Kidney (tissue), 14 donors: Measurements from ENCODE around the gene NKAIN2. TPM values are rescaled to one million over a fixed set of nuclear protein-coding genes. Genes with fewer than 3 reads are reported as not detected.

Experiments used
- DNase-seq, 5 donors: peaks; one replicate each; pipeline ENCODE4 v3.0.0-alpha.2; 2013 to 2020
- FAIRE-seq: peaks from 2 replicates; lab custom pipeline; 2012; peaks lifted over from hg19 to GRCh38; lab: Jason Lieb, UNC
- H3K27ac ChIP-seq, 2 donors: one replicate each; pipeline ENCODE4 v1.7.0; 2013; ENCODE audit warnings: low read depth in 2 of 2, low read length in 2 of 2, inconsistent platforms in 1 of 2
- H3K27me3 ChIP-seq: one replicate; pipeline ENCODE4 v1.7.1; 2013; ENCODE audit warnings: low read length, inconsistent platforms; ENCODE audit not compliant: control insufficient read depth, insufficient read depth
- H3K36me3 ChIP-seq, 3 donors: one replicate each; pipeline versions ENCODE4 v1.7.0 to v1.7.1; 2013; ENCODE audit warnings: low read length in 3 of 3, control low read depth in 1 of 3, inconsistent platforms in 1 of 3; ENCODE audit not compliant: insufficient read depth in 3 of 3, control insufficient read depth in 2 of 3
- H3K4me1 ChIP-seq, 3 donors: one replicate each; pipeline versions ENCODE4 v1.7.0 to v1.7.1; 2013; ENCODE audit warnings: low read length in 3 of 3, inconsistent platforms in 1 of 3, low read depth in 1 of 3; ENCODE audit not compliant: control insufficient read depth in 2 of 3, insufficient read depth in 2 of 3
- H3K4me3 ChIP-seq, 3 donors: one replicate each; pipeline versions ENCODE4 v1.7.0 to v1.8.1; 2013; ENCODE audit warnings: low read length in 3 of 3, control low read depth in 1 of 3, inconsistent platforms in 1 of 3
- H3K9ac ChIP-seq, 3 donors: one replicate each; pipeline versions ENCODE4 v1.7.0 to v1.7.1; 2013; ENCODE audit warnings: low read length in 3 of 3, control low read depth in 1 of 3, inconsistent platforms in 1 of 3
- H3K9me3 ChIP-seq, 3 donors: one replicate each; pipeline versions ENCODE4 v1.7.0 to v1.7.1; 2013; ENCODE audit warnings: low read length in 3 of 3, control low read depth in 1 of 3, inconsistent platforms in 1 of 3; ENCODE audit not compliant: control insufficient read depth in 2 of 3, insufficient read depth in 1 of 3
- intact Hi-C: fragments of 100-400 bp; cut with DNase I; formaldehyde crosslinking; loops from one replicate; pipeline ENCODE4 v1.11.1; 2022
- polyA plus RNA-seq: library from polyadenylated mRNA; stranded (reverse); fragments of 350-450 nt; fragmentation: Illumina TruSeq; extraction: RNeasy Lipid Tissue Mini Kit (QIAGEN cat#74804); gene quantifications from one replicate; pipeline ENCODE4 v1.2.3, GENCODE V29; 2014; ENCODE audit warnings: low read depth, low replicate concordance; ENCODE audit not compliant: insufficient read depth
- total RNA-seq: library from RNA; stranded (reverse); fragmentation: NEBNext Ultra II Directional; extraction: Animal tissue kit (Norgen Biotek cat#: 25700); gene quantifications from one replicate; pipeline ENCODE4 v1.2.1, GENCODE V29; 2021
- TF ChIP-seq, protein P1 (sequence below): IDR thresholded peaks from 3 replicates; pipeline ENCODE4 v1.5.1; 2012; ENCODE audit warnings: mild to moderate bottlenecking, moderate library complexity, borderline replicate concordance; ENCODE audit not compliant: insufficient read depth; ENCODE audit errors: extremely low read depth
- donor health status: control.
- donor health status: control.
- donor health status: control.
- donor health status: control.
- donor health status: control.
- donor health status: DM: yes; HTN: yes; CAD: no.
- donor health status: Normal renal cell carcinoma (clear cell type).

Gene NKAIN2
- total and polyA plus RNA-seq, 2 donors from 2014 or later = 0.39 to 1.8 TPM

GRCh38 chr6:124200661-124201060, 397.0 kb downstream of the NKAIN2 start:
- DNase-seq = no peak
- no peaks in the 10 kb centered on the region for H3K27me3 ChIP-seq
- no peaks in the 10 kb centered on the region for H3K36me3 ChIP-seq
- TF ChIP-seq, protein P1, sequence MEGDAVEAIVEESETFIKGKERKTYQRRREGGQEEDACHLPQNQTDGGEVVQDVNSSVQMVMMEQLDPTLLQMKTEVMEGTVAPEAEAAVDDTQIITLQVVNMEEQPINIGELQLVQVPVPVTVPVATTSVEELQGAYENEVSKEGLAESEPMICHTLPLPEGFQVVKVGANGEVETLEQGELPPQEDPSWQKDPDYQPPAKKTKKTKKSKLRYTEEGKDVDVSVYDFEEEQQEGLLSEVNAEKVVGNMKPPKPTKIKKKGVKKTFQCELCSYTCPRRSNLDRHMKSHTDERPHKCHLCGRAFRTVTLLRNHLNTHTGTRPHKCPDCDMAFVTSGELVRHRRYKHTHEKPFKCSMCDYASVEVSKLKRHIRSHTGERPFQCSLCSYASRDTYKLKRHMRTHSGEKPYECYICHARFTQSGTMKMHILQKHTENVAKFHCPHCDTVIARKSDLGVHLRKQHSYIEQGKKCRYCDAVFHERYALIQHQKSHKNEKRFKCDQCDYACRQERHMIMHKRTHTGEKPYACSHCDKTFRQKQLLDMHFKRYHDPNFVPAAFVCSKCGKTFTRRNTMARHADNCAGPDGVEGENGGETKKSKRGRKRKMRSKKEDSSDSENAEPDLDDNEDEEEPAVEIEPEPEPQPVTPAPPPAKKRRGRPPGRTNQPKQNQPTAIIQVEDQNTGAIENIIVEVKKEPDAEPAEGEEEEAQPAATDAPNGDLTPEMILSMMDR = no peak
- H3K4me3 ChIP-seq = no peak overlapping the region
- no peak overlapping the region for H3K9ac ChIP-seq
- H3K27ac ChIP-seq = no peak overlapping the region
- no peak for FAIRE-seq
- no peaks in the 10 kb centered on the region for H3K9me3 ChIP-seq
- H3K4me1 ChIP-seq = no peaks in the 10 kb centered on the region
- intact Hi-C loops = no loop called here

GRCh38 chr6:124203101-124203811, 399.6 kb downstream of the NKAIN2 start:
- Histone ChIP-seq H3K4me1 (no peaks in the 10 kb centered on the region), H3K27ac (no peak overlapping the region), H3K4me3 (no peak overlapping the region), H3K27me3 (no peaks in the 10 kb centered on the region), H3K9me3 (no peaks in the 10 kb centered on the region), H3K9ac (no peak overlapping the region), H3K36me3 (no peaks in the 10 kb centered on the region)
- TF ChIP-seq, protein P1 = no peak
- DNase-seq (no peak), FAIRE-seq (no peak)
- intact Hi-C loops = no loop called here

DNA sequence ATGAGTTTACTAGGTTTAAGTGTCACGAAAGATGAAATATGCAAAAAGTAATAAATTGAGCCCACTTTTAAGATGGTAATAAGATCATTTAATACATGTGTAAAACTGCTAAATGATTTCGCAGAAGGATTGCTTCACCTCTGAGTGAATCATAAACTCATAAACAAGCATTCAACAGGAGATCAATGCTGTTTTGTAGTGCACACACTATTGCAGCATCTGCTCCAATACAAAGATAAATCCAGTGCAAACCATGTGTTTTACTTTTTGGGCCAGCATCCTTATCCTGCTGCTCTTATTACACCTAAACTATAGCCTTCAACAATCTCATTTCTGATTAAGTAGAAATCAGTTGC, 400.1 kb downstream of the NKAIN2 start:
- Histone ChIP-seq H3K27me3 (no peaks in the 10 kb centered on the region), H3K9ac (no peak overlapping the region), H3K4me3 (no peak overlapping the region), H3K36me3 (no peaks in the 10 kb centered on the region), H3K4me1 (no peaks in the 10 kb centered on the region), H3K9me3 (no peaks in the 10 kb centered on the region), H3K27ac (no peak overlapping the region)
- no peak for FAIRE-seq
- intact Hi-C loops = no loop called here
- TF ChIP-seq, protein P1 = no peak
- no peak for DNase-seq

DNA sequence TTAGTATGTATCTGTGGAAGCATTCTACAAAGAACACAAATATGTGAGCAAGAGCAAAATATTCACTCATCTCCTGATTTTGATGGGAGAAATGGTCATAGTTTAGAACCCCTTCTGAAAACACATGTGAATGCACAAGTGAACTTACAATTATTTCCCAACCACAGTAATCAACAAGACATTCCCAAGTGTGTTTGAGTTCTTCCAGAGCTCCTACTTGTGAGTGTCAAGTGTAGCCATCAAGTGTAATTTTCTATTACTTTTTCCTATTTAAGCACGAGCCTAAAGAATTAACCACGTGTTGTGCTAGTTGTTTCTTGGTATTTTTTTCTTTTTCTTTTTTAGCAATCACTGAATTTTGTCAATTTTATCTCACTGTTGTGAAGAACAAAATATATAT, 402.3 kb downstream of the NKAIN2 start:
- H3K9me3 ChIP-seq = no peaks in the 10 kb centered on the region
- no peak overlapping the region for H3K27ac ChIP-seq
- FAIRE-seq (no peak), DNase-seq (no peak)
- H3K4me1 ChIP-seq = no peaks in the 10 kb centered on the region
- H3K27me3 ChIP-seq = no peaks in the 10 kb centered on the region
- no peaks in the 10 kb centered on the region for H3K36me3 ChIP-seq
- no peak overlapping the region for H3K9ac ChIP-seq
- H3K4me3 ChIP-seq = no peak overlapping the region
- intact Hi-C loops = no loop called here
- TF ChIP-seq, protein P1 = no peak
